Lung (tissue), 12 donors: ENCODE data around the gene RBM38. TPM values are rescaled to one million over a fixed set of nuclear protein-coding genes. Genes with fewer than 3 reads are reported as not detected.

Source experiments
- ATAC-seq: fragments of 200-7000 bp; cut with Tn5 transposase; one replicate; pipeline ENCODE4 v1.9.1; 2020; ENCODE audit warnings: moderate number of reproducible peaks; ENCODE audit not compliant: insufficient read depth, low FRiP score
- DNase-seq, 3 donors: peaks; one replicate each; pipeline ENCODE4 v3.0.0-alpha.2; 2013 to 2017
- H3K27ac ChIP-seq, 2 donors: one replicate each; pipeline ENCODE4 v1.5.1; 2013; ENCODE audit warnings: mild to moderate bottlenecking in 2 of 2, moderate library complexity in 2 of 2, control low read depth in 1 of 2, inconsistent platforms in 1 of 2, low read depth in 1 of 2, low read length in 1 of 2
- H3K27me3 ChIP-seq, 3 donors: one replicate each; pipeline ENCODE4 v1.5.1; 2013; ENCODE audit warnings: low read length in 2 of 3; ENCODE audit not compliant: control insufficient read depth in 3 of 3, insufficient read depth in 3 of 3
- H3K36me3 ChIP-seq, 4 donors: one replicate each; pipeline ENCODE4 v1.5.1; 2013; ENCODE audit warnings: low read length in 4 of 4, mild to moderate bottlenecking in 1 of 4, moderate library complexity in 1 of 4; ENCODE audit not compliant: control insufficient read depth in 4 of 4, insufficient read depth in 4 of 4
- H3K4me1 ChIP-seq, 5 donors: one replicate each; pipeline ENCODE4 v1.5.1; 2013; ENCODE audit warnings: low read length in 5 of 5, mild to moderate bottlenecking in 2 of 5, moderate library complexity in 1 of 5; ENCODE audit not compliant: control insufficient read depth in 5 of 5, insufficient read depth in 5 of 5
- H3K4me3 ChIP-seq: one replicate; pipeline ENCODE4 v1.5.1; 2013; ENCODE audit warnings: mild to moderate bottlenecking, control low read depth, moderate library complexity
- H3K9ac ChIP-seq, 2 donors: one replicate each; pipeline ENCODE4 v1.5.1; 2013; ENCODE audit warnings: low read length in 2 of 2, control low read depth in 1 of 2; ENCODE audit not compliant: insufficient read depth in 1 of 2
- H3K9me3 ChIP-seq, 4 donors: one replicate each; pipeline ENCODE4 v1.5.1; 2013; ENCODE audit warnings: low read length in 3 of 4, mild to moderate bottlenecking in 1 of 4, moderate library complexity in 1 of 4; ENCODE audit not compliant: control insufficient read depth in 4 of 4, insufficient read depth in 3 of 4
- CTCF ChIP-seq: IDR thresholded peaks from 2 replicates; pipeline ENCODE4 v1.5.1; 2012; ENCODE audit warnings: mild to moderate bottlenecking; ENCODE audit errors: control extremely low read depth, extremely low read depth
- WGBS, 2 donors: extraction: QIAGEN DNeasy Blood & Tissue Kit; methylation state at CpG; one replicate each; pipeline ENCODE4 v1.1.7; 2013; 5-methylcytosine and 5-hydroxymethylcytosine counted together
- polyA plus RNA-seq, 2 donors: library from polyadenylated mRNA; stranded (reverse); fragments of 200-250 nt; gene quantifications; one replicate each; pipeline ENCODE4 v1.2.1, GENCODE V29; 2013
- total RNA-seq, 2 donors: library from RNA; depleted of rRNA in 1 of 2; stranded (reverse); fragments of >200 nt in 1 of 2; gene quantifications; one replicate each; pipeline ENCODE4 v1.2.1, GENCODE V29; 2014 to 2021
- donor health status: control.
- donor health status: control.
- donor health status: Bipolar disorder and iron deficiency.
- donor health status: healthy.
- donor health status: DM: yes; HTN: yes; CAD: no.

RBM38 gene
- total and polyA plus RNA-seq, 4 donors = 23.1 to 38.6 (median 30.9) TPM

GRCh38 chr20:57370316-57370715 lies 20.9 kb upstream of the RBM38 start:
- H3K27ac ChIP-seq = no peak overlapping the region
- no peak for TF ChIP-seq CTCF
- no peaks in the 10 kb centered on the region for H3K9me3 ChIP-seq
- WGBS, 2 donors = 97 to 98% methylated on average over 9 of the region's 9 CpGs
- no peaks in the 10 kb centered on the region for H3K27me3 ChIP-seq
- no peak overlapping the region for H3K9ac ChIP-seq
- H3K4me3 ChIP-seq = no peak overlapping the region
- no peak for DNase-seq
- H3K4me1 ChIP-seq = no peaks in the 10 kb centered on the region
- ATAC-seq = no peak
- peaks cover 53 to 73% (median 66%) of the 10 kb centered on the region in 4 donors for H3K36me3 ChIP-seq

GRCh38 chr20:57371363-57371762 lies 19.8 kb upstream of the RBM38 start:
- peaks cover 46 to 64% (median 62%) of the 10 kb centered on the region in 4 donors for H3K36me3 ChIP-seq
- H3K4me3 ChIP-seq = no peak overlapping the region
- no peaks in the 10 kb centered on the region for H3K9me3 ChIP-seq
- ATAC-seq = no peak
- H3K27me3 ChIP-seq = no peaks in the 10 kb centered on the region
- no peaks in the 10 kb centered on the region for H3K4me1 ChIP-seq
- TF ChIP-seq CTCF = no peak
- DNase-seq = no peak
- 95 to 96% methylated on average over 4 of the region's 4 CpGs for WGBS, 2 donors
- H3K27ac ChIP-seq = no peak overlapping the region
- no peak overlapping the region for H3K9ac ChIP-seq

- Histone ChIP-seq H3K27me3 (no peaks in the 10 kb centered on the region), H3K9ac (no peak overlapping the region), H3K36me3 (peaks cover 42 to 64% (median 57%) of the 10 kb centered on the region in 4 donors), H3K9me3 (no peaks in the 10 kb centered on the region), H3K4me3 (no peak overlapping the region), H3K4me1 (no peaks in the 10 kb centered on the region), H3K27ac (no peak overlapping the region)
- no peak for TF ChIP-seq CTCF
- DNase-seq = no peak
- no peak for ATAC-seq
- 82 to 85% methylated on average over 9 of the region's 9 CpGs for WGBS, 2 donors
Observed at GRCh38 chr20:57372157-57372556, 19.0 kb upstream of the RBM38 start.

GRCh38 chr20:57372581-57373350 lies 18.4 kb upstream of the RBM38 start:
- DNase-seq (no peak), ATAC-seq (no peak)
- H3K9ac ChIP-seq = no peak overlapping the region
- H3K27ac ChIP-seq = no peak overlapping the region
- TF ChIP-seq CTCF = no peak
- H3K4me1 ChIP-seq = no peaks in the 10 kb centered on the region
- no peak overlapping the region for H3K4me3 ChIP-seq
- no peaks in the 10 kb centered on the region for H3K27me3 ChIP-seq
- WGBS, 2 donors = 88 to 90% methylated on average over 25 of the region's 25 CpGs
- H3K36me3 ChIP-seq = peaks cover 42 to 66% (median 57%) of the 10 kb centered on the region in 4 donors
- no peaks in the 10 kb centered on the region for H3K9me3 ChIP-seq
